Keratinocyte (primary cell): ENCODE results near the gene VOPP1. TPM values are rescaled to one million over a fixed set of nuclear protein-coding genes. Genes with fewer than 3 reads are reported as not detected.

ENCODE experiments used
- DNase-seq: peaks from one replicate; pipeline ENCODE4 v3.0.0-alpha.2; 2011; ENCODE audit warnings: low read depth, missing footprints, low spot score
- FAIRE-seq: peaks from 2 replicates; lab custom pipeline; 2011; peaks lifted over from hg19 to GRCh38; lab: Jason Lieb, UNC
- H2AFZ ChIP-seq: 2 replicates; pipeline ENCODE4 v1.6.0; 2012; ENCODE audit warnings: low read length, control low read depth, inconsistent platforms; ENCODE audit not compliant: control insufficient read depth
- H3K27ac ChIP-seq: 2 replicates; pipeline ENCODE4 v1.5.1; 2011; ENCODE audit warnings: low read length; ENCODE audit not compliant: control insufficient read depth, insufficient read depth
- H3K27me3 ChIP-seq: 3 replicates; pipeline ENCODE4 v1.6.0; 2011; ENCODE audit warnings: low read length; ENCODE audit not compliant: control insufficient read depth, insufficient read depth; ENCODE audit errors: extremely low read depth
- H3K36me3 ChIP-seq, 2 experiments: 2 replicates in 1 of 2; 3 replicates in 1 of 2; pipeline ENCODE4 v1.5.1; 2011; ENCODE audit warnings: low read length in 2 of 2, mild to moderate bottlenecking in 1 of 2; ENCODE audit not compliant: control insufficient read depth in 2 of 2, insufficient read depth in 2 of 2; ENCODE audit errors: extremely low read depth in 1 of 2
- H3K4me1 ChIP-seq: 3 replicates; pipeline ENCODE4 v1.5.1; 2011; ENCODE audit warnings: low read length; ENCODE audit not compliant: control insufficient read depth, insufficient read depth; ENCODE audit errors: extremely low read depth
- H3K4me2 ChIP-seq: 3 replicates; pipeline ENCODE4 v1.6.0; 2011; ENCODE audit warnings: low read depth, low read length; ENCODE audit not compliant: control insufficient read depth, insufficient read depth; ENCODE audit errors: extremely low read depth
- H3K4me3 ChIP-seq, 3 experiments: fragments of 200-600 bp in 1 of 3; sonication (generic) in 1 of 3; 2 replicates in 2 of 3; 3 replicates in 1 of 3; pipeline ENCODE4 v1.5.1; 2011 to 2016; ENCODE audit warnings: low read length in 3 of 3, mild to moderate bottlenecking in 3 of 3, control low read depth in 2 of 3, inconsistent platforms in 1 of 3, low read depth in 1 of 3, mixed read lengths in 1 of 3, mixed run types in 1 of 3, moderate library complexity in 1 of 3; ENCODE audit not compliant: control insufficient read depth in 2 of 3, insufficient read depth in 2 of 3; ENCODE audit errors: extremely low read depth in 1 of 3
- H3K79me2 ChIP-seq: 2 replicates; pipeline ENCODE4 v1.6.0; 2012; ENCODE audit warnings: low read length; ENCODE audit not compliant: control insufficient read depth, insufficient read depth
- H3K9ac ChIP-seq: 3 replicates; pipeline ENCODE4 v1.6.0; 2011; ENCODE audit warnings: low read length; ENCODE audit not compliant: control insufficient read depth, insufficient read depth; ENCODE audit errors: extremely low read depth
- H3K9me1 ChIP-seq: 3 replicates; pipeline ENCODE4 v1.6.0; 2011; ENCODE audit warnings: low read length; ENCODE audit not compliant: control insufficient read depth, insufficient read depth; ENCODE audit errors: extremely low read depth
- H3K9me3 ChIP-seq: 2 replicates; pipeline ENCODE4 v1.5.1; 2012; ENCODE audit warnings: low read depth, low read length; ENCODE audit not compliant: control insufficient read depth
- H4K20me1 ChIP-seq: 3 replicates; pipeline ENCODE4 v1.6.0; 2011; ENCODE audit warnings: low read length; ENCODE audit not compliant: control insufficient read depth, insufficient read depth; ENCODE audit errors: extremely low read depth
- CTCF ChIP-seq, 3 experiments: IDR thresholded peaks in 1 of 3; conservative IDR thresholded peaks in 1 of 3; optimal IDR thresholded peaks in 1 of 3; 2 replicates in 2 of 3; 3 replicates in 1 of 3; pipeline versions ENCODE3 to v1.5.1; 2011; ENCODE audit warnings: low read length in 3 of 3, mild to moderate bottlenecking in 3 of 3, moderate library complexity in 2 of 3, control low read depth in 1 of 3, inconsistent platforms in 1 of 3; ENCODE audit not compliant: insufficient read depth in 2 of 3; ENCODE audit errors: extremely low read depth in 1 of 3
- EZH2 ChIP-seq: IDR thresholded peaks from one replicate; pipeline ENCODE4 v1.6.1; 2012; ENCODE audit warnings: inconsistent platforms, mild to moderate bottlenecking, low read length, moderate library complexity
- dilution Hi-C: fragments of 300-500 bp; cut with MboI; formaldehyde crosslinking; loops from one replicate; pipeline ENCODE4 v1.7.0; 2020; ENCODE audit warnings: low sequenced_read_pairs; ENCODE audit not compliant: extremely low pct_ligation_motif_present
- polyA plus RNA-seq, 5 experiments: library from polyadenylated mRNA; depleted of rRNA in 3 of 5; stranded (reverse) in 3 of 5; stranded (forward) in 1 of 5; unstranded in 1 of 5; fragments of >200 nt; gene quantifications; 1 replicate in 1 of 5; 2 replicates in 3 of 5; 3 replicates in 1 of 5; pipeline versions ENCODE4 v1.2.1 to v1.2.3, GENCODE V29; 2011 to 2012; ENCODE audit warnings: missing spikeins in 2 of 5, low read depth in 1 of 5, low replicate concordance in 1 of 5

The VOPP1 gene
- polyA plus RNA-seq, 1 donor (not counting 4 experiments of a cell fraction or from before 2014, with no cell fraction given), result 49.2 TPM

- DNase-seq (no peak), FAIRE-seq (no peak)
- no peak overlapping the region for H3K27ac ChIP-seq
- H3K9me3 ChIP-seq, result no peaks in the 10 kb centered on the region
- dilution Hi-C loops, result loop anchor here (25.0 kb wide), 1 partner anchor 137 kb away; no protein-coding TSS in a partner anchor
- no peak overlapping the region for H3K4me3 ChIP-seq
- H3K4me2 ChIP-seq, result no peak overlapping the region
- no peak for TF ChIP-seq CTCF (optimal IDR thresholded peaks at IDR 0.05 in 1 of 3, IDR thresholded peaks at IDR 0.05 in 1 of 3, conservative IDR thresholded peaks at IDR 0.05 in 1 of 3; ENCODE audit: extremely low read depth in 1 of 3, insufficient read depth in 2 of 3, low read length in 3 of 3)
- no peak for TF ChIP-seq EZH2
- no peaks in the 10 kb centered on the region for H3K9me1 ChIP-seq
- H3K9ac ChIP-seq, result no peak overlapping the region
- H2AFZ ChIP-seq, result no peak overlapping the region
- no peaks in the 10 kb centered on the region for H3K27me3 ChIP-seq
- H4K20me1 ChIP-seq, result no peaks in the 10 kb centered on the region
- no peaks in the 10 kb centered on the region for H3K4me1 ChIP-seq
- H3K36me3 ChIP-seq, result peaks cover 5 to 8% of the 10 kb centered on the region in 2 experiments
- no peaks in the 10 kb centered on the region for H3K79me2 ChIP-seq
Observed at GRCh38 chr7:55423891-55424290, 148.4 kb downstream of the VOPP1 start.

GRCh38 chr7:55423277-55423711 is 149.0 kb downstream of the VOPP1 start:
- H3K4me2 ChIP-seq, result no peak overlapping the region
- H3K9me1 ChIP-seq, result no peaks in the 10 kb centered on the region
- no peak overlapping the region for H3K4me3 ChIP-seq
- DNase-seq (no peak), FAIRE-seq (no peak)
- no peaks in the 10 kb centered on the region for H3K79me2 ChIP-seq
- peak in 1 of 3 experiments; percentile 3 for TF ChIP-seq CTCF (optimal IDR thresholded peaks at IDR 0.05 in 1 of 3, IDR thresholded peaks at IDR 0.05 in 1 of 3, conservative IDR thresholded peaks at IDR 0.05 in 1 of 3; ENCODE audit: extremely low read depth in 1 of 3, insufficient read depth in 2 of 3, low read length in 3 of 3)
- no peak for TF ChIP-seq EZH2
- H3K4me1 ChIP-seq, result no peaks in the 10 kb centered on the region
- no peak overlapping the region for H3K9ac ChIP-seq
- H3K36me3 ChIP-seq, result peaks cover 5 to 8% of the 10 kb centered on the region in 2 experiments
- H3K27ac ChIP-seq, result no peak overlapping the region
- no peak overlapping the region for H2AFZ ChIP-seq
- dilution Hi-C loops, result loop anchor here (25.0 kb wide), 1 partner anchor 136 kb away; no protein-coding TSS in a partner anchor
- no peaks in the 10 kb centered on the region for H4K20me1 ChIP-seq
- no peaks in the 10 kb centered on the region for H3K27me3 ChIP-seq
- no peaks in the 10 kb centered on the region for H3K9me3 ChIP-seq

Other genes starting within 250 kb of the VOPP1 start
- 12.4 to 15.5 TPM (median 14.5 TPM) in 3 replicates for gene LANCL2, start 207.2 kb downstream of the VOPP1 start, polyA plus RNA-seq